Natural killer cell (primary cell): ENCODE results near the gene PRKN. TPM values are rescaled to one million over a fixed set of nuclear protein-coding genes. Genes with fewer than 3 reads are reported as not detected.
"Not testable (repeated sequence)": the region's sequence is repeated elsewhere in the genome, so short reads cannot be mapped to it uniquely, and the experiment has no call there.

ENCODE experiments used
- ATAC-seq, 3 donors: fragments of 150-1000 bp in 2 of 3; fragments of 200-7000 bp in 1 of 3; cut with Tn5 transposase; 1 replicate in 1 of 3; 2 replicates in 2 of 3; pipeline ENCODE4 v1.10.0; 2021; ENCODE audit warnings: mild to moderate bottlenecking in 2 of 3, moderate library complexity in 2 of 3
- DNase-seq, 2 donors: peaks; one replicate each; pipeline versions ENCODE4 v3.0.0 to v3.0.0-alpha.2; 2013 to 2021; ENCODE audit warnings: mixed read lengths in 1 of 2
- H3K27ac ChIP-seq: one replicate; pipeline ENCODE4 v1.5.1; 2013; ENCODE audit warnings: mild to moderate bottlenecking, low read length
- H3K27me3 ChIP-seq: one replicate; pipeline ENCODE4 v1.6.1; 2013; ENCODE audit warnings: low read length; ENCODE audit not compliant: control insufficient read depth, insufficient read depth
- H3K36me3 ChIP-seq: one replicate; pipeline ENCODE4 v1.6.1; 2013; ENCODE audit warnings: low read length; ENCODE audit not compliant: control insufficient read depth, insufficient read depth
- H3K4me1 ChIP-seq: one replicate; pipeline ENCODE4 v1.6.1; 2013; ENCODE audit warnings: low read length; ENCODE audit not compliant: control insufficient read depth, insufficient read depth
- H3K4me3 ChIP-seq: one replicate; pipeline ENCODE4 v1.5.1; 2013; ENCODE audit warnings: low read length
- H3K9me3 ChIP-seq: one replicate; pipeline ENCODE4 v1.6.1; 2013; ENCODE audit warnings: low read length; ENCODE audit not compliant: control insufficient read depth, insufficient read depth
- H3K27ac Mint-ChIP-seq, 2 donors: one replicate each; pipeline ENCODE4 v1.8.0; 2022; ENCODE audit warnings: mild to moderate bottlenecking in 2 of 2, mixed read lengths in 2 of 2, moderate library complexity in 1 of 2
- H3K27me3 Mint-ChIP-seq, 2 donors: one replicate each; pipeline ENCODE4 v1.8.0; 2022; ENCODE audit warnings: low read depth in 2 of 2, mixed read lengths in 2 of 2
- H3K36me3 Mint-ChIP-seq: one replicate; pipeline ENCODE4 v1.8.0; 2022; ENCODE audit warnings: mixed read lengths
- H3K4me1 Mint-ChIP-seq, 2 donors: one replicate each; pipeline ENCODE4 v1.8.0; 2022; ENCODE audit warnings: mixed read lengths in 2 of 2
- H3K4me3 Mint-ChIP-seq: one replicate; pipeline ENCODE4 v1.8.0; 2022; ENCODE audit warnings: mild to moderate bottlenecking, moderate library complexity, mixed read lengths
- H3K9me3 Mint-ChIP-seq, 2 donors: one replicate each; pipeline ENCODE4 v1.8.0; 2022; ENCODE audit warnings: mixed read lengths in 2 of 2
- CTCF ChIP-seq: fragments of 200-600 bp; IDR thresholded peaks from one replicate; pipeline ENCODE4 v1.8.0; 2022; ENCODE audit warnings: antibody characterized with exemption
- WGBS: methylation state at CpG from one replicate; pipeline ENCODE4 v1.1.7; 2013; ENCODE audit warnings: missing lambda C conversion rate; ENCODE audit not compliant: insufficient coverage; 5-methylcytosine and 5-hydroxymethylcytosine counted together
- intact Hi-C: fragments of 100-400 bp; cut with micrococcal nuclease; formaldehyde crosslinking; loops from one replicate; pipeline ENCODE4 v1.14.2; 2022
- total RNA-seq, 4 donors: library from RNA; stranded (reverse); fragments of 120-200 nt in 1 of 4; gene quantifications; one replicate each; pipeline versions ENCODE4 v1.2.3 to v1.2.4, GENCODE V29; 2013 to 2022

The PRKN gene
- total RNA-seq, 3 donors from 2014 or later (not counting 1 experiment from before 2014, with no cell fraction given) = 1.4 to 1.9 (median 1.9) TPM

GRCh38 chr6:161314541-161315245 lies 1412.9 kb downstream of the PRKN start:
- H3K4me3 Mint-ChIP-seq, H3K27ac Mint-ChIP-seq, H3K9me3 ChIP-seq, DNase-seq, H3K27me3 ChIP-seq, H3K4me1 Mint-ChIP-seq, H3K36me3 Mint-ChIP-seq, H3K9me3 Mint-ChIP-seq, H3K4me1 ChIP-seq, ATAC-seq, H3K4me3 ChIP-seq, intact Hi-C loops, H3K27ac ChIP-seq, H3K36me3 ChIP-seq: not testable (repeated sequence)
- 89% methylated on average over 18 of the region's 20 CpGs for WGBS
- H3K27me3 Mint-ChIP-seq = peaks cover 13 to 23% of the 10 kb centered on the region in 2 donors

DNA sequence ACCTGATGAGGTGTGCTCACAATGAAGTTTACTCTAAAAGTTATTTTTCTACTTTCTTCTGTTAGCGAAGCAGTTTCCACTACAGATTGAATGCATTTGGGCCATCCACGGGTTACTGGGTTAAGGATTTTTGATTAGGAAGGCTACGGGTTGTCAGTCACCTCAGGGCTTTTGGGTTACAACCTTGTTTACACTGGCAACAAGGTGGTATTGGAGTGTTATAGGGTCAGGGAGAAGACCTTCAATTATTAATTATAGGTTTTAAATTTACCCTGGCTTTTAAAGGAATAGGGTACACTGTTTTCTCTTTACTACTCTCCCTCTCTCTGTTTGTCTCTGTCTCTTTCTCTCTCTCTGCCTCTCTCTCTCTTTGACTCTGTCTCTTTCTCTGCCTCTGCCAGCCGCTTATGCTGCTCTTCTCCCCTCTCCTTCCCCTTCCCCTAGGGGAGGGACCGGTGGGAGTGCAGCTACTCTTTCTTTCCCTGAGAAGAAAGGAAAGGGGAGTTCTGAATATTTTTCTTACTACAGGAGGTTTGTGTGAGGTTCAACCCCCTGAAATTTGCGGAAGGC lies 1413.5 kb downstream of the PRKN start:
- Mint-ChIP-seq H3K27ac (no peak overlapping the region), H3K36me3 (no peaks in the 10 kb centered on the region), H3K27me3 (peaks cover 10 to 18% of the 10 kb centered on the region in 2 donors), H3K9me3 (no peaks in the 10 kb centered on the region), H3K4me1 (no peaks in the 10 kb centered on the region), H3K4me3 (no peak overlapping the region)
- ATAC-seq (no peak), DNase-seq (no peak)
- Histone ChIP-seq H3K9me3 (peaks cover 3% of the 10 kb centered on the region), H3K27ac (no peak overlapping the region), H3K27me3 (no peaks in the 10 kb centered on the region), H3K4me3 (no peak overlapping the region), H3K36me3 (no peaks in the 10 kb centered on the region), H3K4me1 (no peaks in the 10 kb centered on the region)
- no peak for TF ChIP-seq CTCF
- intact Hi-C loops = no loop called here
- WGBS = 93% methylated on average over 4 of the region's 6 CpGs

DNA sequence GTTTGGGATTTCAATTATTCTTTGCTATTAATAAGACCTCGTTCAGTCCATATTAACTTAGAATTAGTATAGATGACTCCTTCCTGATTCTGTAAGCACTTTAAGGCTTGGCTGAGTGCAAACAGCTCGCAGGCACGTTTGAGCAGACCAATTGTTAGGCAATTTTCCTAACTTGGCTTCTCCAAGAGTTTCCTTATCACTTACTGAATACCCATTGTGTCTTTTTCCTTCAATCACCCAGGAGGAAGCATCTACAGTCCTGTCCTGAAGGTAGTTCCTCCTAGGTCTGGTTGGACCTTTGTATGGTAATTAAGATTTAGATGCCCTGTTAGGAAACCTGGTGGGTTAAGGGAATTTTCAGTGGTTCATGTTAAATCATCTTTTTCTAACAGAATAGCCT lies 1414.1 kb downstream of the PRKN start:
- H3K4me3 Mint-ChIP-seq, DNase-seq, H3K4me3 ChIP-seq, H3K27me3 ChIP-seq, H3K4me1 Mint-ChIP-seq, H3K4me1 ChIP-seq, intact Hi-C loops, H3K27ac ChIP-seq, ATAC-seq, H3K27ac Mint-ChIP-seq, H3K9me3 ChIP-seq, H3K36me3 ChIP-seq, H3K9me3 Mint-ChIP-seq, H3K36me3 Mint-ChIP-seq: not testable (repeated sequence)
- WGBS = 62% methylated on average over 2 of the region's 3 CpGs
- H3K27me3 Mint-ChIP-seq = peaks cover 10 to 15% of the 10 kb centered on the region in 2 donors

DNA sequence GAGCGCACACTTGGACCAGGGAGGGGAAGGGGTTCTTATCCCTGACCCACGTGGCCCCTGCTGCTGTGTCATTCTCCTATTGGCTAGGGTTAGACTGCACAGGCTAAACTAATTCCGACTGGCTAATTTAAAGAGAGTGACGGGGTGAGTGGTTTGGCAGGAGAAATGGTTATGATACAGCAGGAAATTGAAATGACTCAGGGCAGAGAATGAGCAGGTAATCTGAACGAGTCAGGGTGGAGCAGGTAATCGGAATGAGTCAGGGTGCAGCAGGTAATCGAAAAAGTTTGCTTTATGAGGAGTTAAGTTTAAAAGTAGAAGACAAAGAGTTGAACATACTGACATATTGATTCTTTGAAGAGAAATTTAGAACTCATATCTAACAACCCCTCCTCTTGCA lies 1417.8 kb downstream of the PRKN start:
- ATAC-seq, H3K9me3 Mint-ChIP-seq, intact Hi-C loops, H3K27me3 ChIP-seq, H3K27ac Mint-ChIP-seq, H3K4me3 ChIP-seq, H3K36me3 Mint-ChIP-seq, H3K4me1 Mint-ChIP-seq, H3K4me3 Mint-ChIP-seq, H3K27ac ChIP-seq, H3K4me1 ChIP-seq, H3K9me3 ChIP-seq, DNase-seq, H3K36me3 ChIP-seq: not testable (repeated sequence)
- WGBS = 84% methylated on average over 7 of the region's 7 CpGs
- peaks cover 10 to 15% of the 10 kb centered on the region in 2 donors for H3K27me3 Mint-ChIP-seq

GRCh38 chr6:161308075-161308655 lies 1419.4 kb downstream of the PRKN start:
- H3K9me3 ChIP-seq = no peaks in the 10 kb centered on the region
- Mint-ChIP-seq H3K27ac (no peak overlapping the region), H3K36me3 (no peaks in the 10 kb centered on the region), H3K27me3 (peaks cover 6 to 15% of the 10 kb centered on the region in 2 donors), H3K4me3 (no peak overlapping the region), H3K4me1 (no peaks in the 10 kb centered on the region), H3K9me3 (no peaks in the 10 kb centered on the region)
- H3K27ac ChIP-seq = no peak overlapping the region
- ATAC-seq (no peak), DNase-seq (no peak)
- no peaks in the 10 kb centered on the region for H3K36me3 ChIP-seq
- intact Hi-C loops = no loop called here
- no peak for TF ChIP-seq CTCF
- no peaks in the 10 kb centered on the region for H3K27me3 ChIP-seq
- no peaks in the 10 kb centered on the region for H3K4me1 ChIP-seq
- WGBS = 76% methylated on average over 10 of the region's 10 CpGs
- H3K4me3 ChIP-seq = no peak overlapping the region
